Endothelial cell of umbilical vein (primary cell): ENCODE measurements around the gene THSD7A.

ENCODE experiments used
- CTCF ChIP-seq, 2 donors: IDR thresholded peaks; 1 replicate in 1 of 2; 2 replicates in 1 of 2; pipeline ENCODE4 v1.5.1; 2011; ENCODE audit warnings: low read length in 2 of 2, mild to moderate bottlenecking in 2 of 2, moderate library complexity in 2 of 2, control low read depth in 1 of 2, inconsistent platforms in 1 of 2, low read depth in 1 of 2; ENCODE audit not compliant: insufficient read depth in 1 of 2; ENCODE audit errors: extremely low read depth in 1 of 2
- EZH2 ChIP-seq: IDR thresholded peaks from 2 replicates; pipeline ENCODE4 v1.6.1; 2012; ENCODE audit warnings: borderline replicate concordance, low read depth, mild to moderate bottlenecking, moderate library complexity, low read length, inconsistent platforms; ENCODE audit not compliant: severe bottlenecking
- FOS ChIP-seq: IDR thresholded peaks from 2 replicates; pipeline ENCODE4 v1.6.1; 2011; ENCODE audit warnings: mild to moderate bottlenecking, low read length, moderate library complexity, borderline replicate concordance; ENCODE audit not compliant: insufficient read depth
- JUN ChIP-seq: IDR thresholded peaks from 2 replicates; pipeline ENCODE4 v1.6.1; 2011; ENCODE audit warnings: borderline replicate concordance, low read depth; ENCODE audit not compliant: insufficient read length, insufficient read depth
- MYC ChIP-seq: IDR thresholded peaks from one replicate; pipeline ENCODE4 v1.6.1; 2011; ENCODE audit warnings: mild to moderate bottlenecking, low read depth, low read length
- POLR2A ChIP-seq: IDR thresholded peaks from 2 replicates; pipeline ENCODE4 v1.6.1; 2012; ENCODE audit warnings: low read depth, mild to moderate bottlenecking, control low read depth, low read length
- POLR2AphosphoS5 ChIP-seq: IDR thresholded peaks from 2 replicates; pipeline ENCODE4 v1.6.1; 2012; ENCODE audit warnings: low read depth, mild to moderate bottlenecking, control low read depth, low read length, moderate library complexity; ENCODE audit not compliant: insufficient read depth

DNA sequence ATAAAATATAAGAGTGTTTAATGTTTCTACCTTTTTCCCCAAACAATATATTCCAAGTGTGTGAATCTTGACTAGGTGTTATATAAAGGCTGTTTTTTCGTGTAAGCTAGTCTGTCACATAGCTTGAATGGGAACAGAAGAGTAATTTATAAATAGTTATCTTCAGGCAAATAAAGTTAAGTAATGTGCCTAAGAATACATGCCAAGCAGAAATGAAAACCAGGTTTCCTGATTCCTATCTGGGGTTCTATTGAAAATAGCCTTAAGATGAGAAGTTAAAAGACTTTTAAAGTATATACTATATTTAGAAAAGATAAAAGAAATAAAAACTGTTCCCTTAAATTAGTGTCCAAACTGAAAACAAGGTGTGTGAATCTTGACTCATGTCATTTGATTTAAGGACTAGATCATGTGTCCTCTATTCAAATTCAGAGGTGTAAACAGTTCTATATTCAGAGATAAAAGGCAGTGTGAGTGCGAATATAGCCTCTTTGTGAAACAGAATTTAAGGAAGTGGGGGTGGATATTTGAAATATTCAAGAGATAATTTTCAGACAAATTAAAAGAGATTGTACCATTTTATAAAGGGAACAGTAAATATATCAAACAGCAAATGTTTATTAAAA lies 247.5 kb downstream of the THSD7A start:
- TF ChIP-seq CTCF (IDR thresholded peaks at IDR 0.05; ENCODE audit: extremely low read depth in 1 of 2, insufficient read depth in 1 of 2, low read depth in 1 of 2, low read length in 2 of 2) (no peak), POLR2A (no peak), POLR2AphosphoS5 (no peak), EZH2 (no peak), FOS (no peak), JUN (no peak), MYC (no peak)
